ENCODE results near the gene TSEN2.

The TSEN2 gene

GRCh38 chr3:12479919-12480427 is 4.3 kb upstream of the TSEN2 start:
- no peak overlapping the region for H3K27ac ChIP-seq
- no peak for DNase-seq (ENCODE audit: low spot score)
- no peak overlapping the region for H3K4me3 ChIP-seq
- TF ChIP-seq CTCF (IDR thresholded peaks at IDR 0.05) = peak; percentile 60

GRCh38 chr3:12483410-12483809 is 870 bp upstream of the TSEN2 start:
- Histone ChIP-seq H3K27ac (no peak overlapping the region), H3K4me3 (peak overlapping the region; percentile 90)
- DNase-seq (ENCODE audit: low spot score) = no peak
- TF ChIP-seq CTCF (IDR thresholded peaks at IDR 0.05) = no peak

- DNase-seq (ENCODE audit: low spot score) = no peak
- H3K27ac ChIP-seq = peak overlapping the region in 1 of 2 donors; percentile 82
- no peak for TF ChIP-seq CTCF (IDR thresholded peaks at IDR 0.05)
- peak overlapping the region; percentile 90 for H3K4me3 ChIP-seq
Measured at GRCh38 chr3:12483872-12484197, 445 bp upstream of the TSEN2 start.

- no peak for TF ChIP-seq CTCF (IDR thresholded peaks at IDR 0.05)
- peak overlapping the region in 1 of 2 donors; percentile 82 for H3K27ac ChIP-seq
- peak overlapping the region; percentile 90 for H3K4me3 ChIP-seq
- DNase-seq (ENCODE audit: low spot score) = no peak
Measured at GRCh38 chr3:12484983-12485327, 675 bp downstream of the TSEN2 start.

GRCh38 chr3:12486001-12486400 is 1.7 kb downstream of the TSEN2 start:
- H3K4me3 ChIP-seq = no peak overlapping the region
- H3K27ac ChIP-seq = no peak overlapping the region
- DNase-seq (ENCODE audit: low spot score) = no peak
- TF ChIP-seq CTCF (IDR thresholded peaks at IDR 0.05) = no peak

GRCh38 chr3:12486916-12487315 is 2.6 kb downstream of the TSEN2 start:
- Histone ChIP-seq H3K4me3 (no peak overlapping the region), H3K27ac (no peak overlapping the region)
- TF ChIP-seq CTCF (IDR thresholded peaks at IDR 0.05) = no peak
- no peak for DNase-seq (ENCODE audit: low spot score)

- Histone ChIP-seq H3K27ac (no peak overlapping the region), H3K4me3 (no peak overlapping the region)
- no peak for DNase-seq (ENCODE audit: low spot score)
- no peak for TF ChIP-seq CTCF (IDR thresholded peaks at IDR 0.05)
Measured at GRCh38 chr3:12487336-12487735, 3.1 kb downstream of the TSEN2 start.

Measured in coronary artery (tissue), 2 donors.